ENCODE data around the gene GCFC2. TPM values are rescaled to one million over a fixed set of nuclear protein-coding genes. Genes with fewer than 3 reads are reported as not detected.

GCFC2 gene
- total RNA-seq, 2 donors from 2014 or later: 10.0 to 13.5 TPM

DNA sequence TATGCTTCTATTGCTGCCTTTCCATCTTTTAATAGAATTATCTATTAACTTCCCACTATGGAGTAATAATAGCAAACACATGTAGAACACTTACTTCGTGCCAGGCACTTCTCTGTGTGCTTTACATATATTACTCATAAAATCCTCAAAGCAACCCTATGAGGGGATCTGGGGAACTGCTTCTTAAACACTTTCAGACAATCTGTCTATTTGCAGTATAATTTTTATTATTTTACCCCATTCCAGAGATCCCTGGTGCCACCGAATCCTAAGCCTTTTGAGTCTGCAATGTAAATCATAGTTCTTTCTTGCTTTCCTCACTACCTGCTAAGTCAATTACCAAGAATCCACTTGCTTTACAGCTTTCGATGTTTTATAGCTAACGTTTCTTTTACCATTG lies 25.6 kb upstream of the GCFC2 start:
- Histone ChIP-seq H3K27ac (no peak overlapping the region), H3K36me3 (no peaks in the 10 kb centered on the region), H3K27me3 (no peaks in the 10 kb centered on the region), H3K9me3 (no peaks in the 10 kb centered on the region), H3K4me3 (no peak overlapping the region), H3K9ac (ENCODE audit: low read depth in 2 of 2, low read length in 2 of 2) (no peak overlapping the region), H3K4me1 (no peaks in the 10 kb centered on the region)
- DNase-seq: no peak
- TF ChIP-seq, protein P1, sequence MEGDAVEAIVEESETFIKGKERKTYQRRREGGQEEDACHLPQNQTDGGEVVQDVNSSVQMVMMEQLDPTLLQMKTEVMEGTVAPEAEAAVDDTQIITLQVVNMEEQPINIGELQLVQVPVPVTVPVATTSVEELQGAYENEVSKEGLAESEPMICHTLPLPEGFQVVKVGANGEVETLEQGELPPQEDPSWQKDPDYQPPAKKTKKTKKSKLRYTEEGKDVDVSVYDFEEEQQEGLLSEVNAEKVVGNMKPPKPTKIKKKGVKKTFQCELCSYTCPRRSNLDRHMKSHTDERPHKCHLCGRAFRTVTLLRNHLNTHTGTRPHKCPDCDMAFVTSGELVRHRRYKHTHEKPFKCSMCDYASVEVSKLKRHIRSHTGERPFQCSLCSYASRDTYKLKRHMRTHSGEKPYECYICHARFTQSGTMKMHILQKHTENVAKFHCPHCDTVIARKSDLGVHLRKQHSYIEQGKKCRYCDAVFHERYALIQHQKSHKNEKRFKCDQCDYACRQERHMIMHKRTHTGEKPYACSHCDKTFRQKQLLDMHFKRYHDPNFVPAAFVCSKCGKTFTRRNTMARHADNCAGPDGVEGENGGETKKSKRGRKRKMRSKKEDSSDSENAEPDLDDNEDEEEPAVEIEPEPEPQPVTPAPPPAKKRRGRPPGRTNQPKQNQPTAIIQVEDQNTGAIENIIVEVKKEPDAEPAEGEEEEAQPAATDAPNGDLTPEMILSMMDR (IDR thresholded peaks at IDR 0.05): no peak
- intact Hi-C loops (cut with DNase I): no loop called here

DNA sequence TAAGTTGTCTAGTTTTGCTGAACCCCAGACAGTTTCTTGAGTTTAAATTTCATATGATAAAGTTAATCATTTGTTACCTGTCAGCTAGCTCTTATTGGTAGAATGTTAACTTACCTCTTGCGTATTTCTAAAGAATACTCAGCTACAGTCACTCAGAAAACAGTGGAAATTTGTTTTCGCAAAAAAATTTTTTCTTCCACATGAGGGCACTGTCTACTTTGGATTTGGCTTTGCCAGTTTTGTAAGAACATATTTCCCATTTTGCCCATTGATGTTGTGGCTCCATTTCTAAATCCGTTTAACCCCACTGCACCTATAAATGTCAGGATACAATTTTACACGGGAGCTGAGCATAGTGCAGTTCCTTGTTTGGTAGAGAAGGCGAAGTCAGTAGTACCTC lies 19.1 kb upstream of the GCFC2 start:
- TF ChIP-seq, protein P1 (IDR thresholded peaks at IDR 0.05): no peak
- no peaks in the 10 kb centered on the region for H3K27me3 ChIP-seq
- DNase-seq: no peak
- no peak overlapping the region for H3K27ac ChIP-seq
- no peak overlapping the region for H3K9ac ChIP-seq (ENCODE audit: low read depth in 2 of 2, low read length in 2 of 2)
- intact Hi-C loops (cut with DNase I): no loop called here
- H3K36me3 ChIP-seq: no peaks in the 10 kb centered on the region
- no peaks in the 10 kb centered on the region for H3K9me3 ChIP-seq
- H3K4me1 ChIP-seq: no peaks in the 10 kb centered on the region
- H3K4me3 ChIP-seq: no peak overlapping the region

DNA sequence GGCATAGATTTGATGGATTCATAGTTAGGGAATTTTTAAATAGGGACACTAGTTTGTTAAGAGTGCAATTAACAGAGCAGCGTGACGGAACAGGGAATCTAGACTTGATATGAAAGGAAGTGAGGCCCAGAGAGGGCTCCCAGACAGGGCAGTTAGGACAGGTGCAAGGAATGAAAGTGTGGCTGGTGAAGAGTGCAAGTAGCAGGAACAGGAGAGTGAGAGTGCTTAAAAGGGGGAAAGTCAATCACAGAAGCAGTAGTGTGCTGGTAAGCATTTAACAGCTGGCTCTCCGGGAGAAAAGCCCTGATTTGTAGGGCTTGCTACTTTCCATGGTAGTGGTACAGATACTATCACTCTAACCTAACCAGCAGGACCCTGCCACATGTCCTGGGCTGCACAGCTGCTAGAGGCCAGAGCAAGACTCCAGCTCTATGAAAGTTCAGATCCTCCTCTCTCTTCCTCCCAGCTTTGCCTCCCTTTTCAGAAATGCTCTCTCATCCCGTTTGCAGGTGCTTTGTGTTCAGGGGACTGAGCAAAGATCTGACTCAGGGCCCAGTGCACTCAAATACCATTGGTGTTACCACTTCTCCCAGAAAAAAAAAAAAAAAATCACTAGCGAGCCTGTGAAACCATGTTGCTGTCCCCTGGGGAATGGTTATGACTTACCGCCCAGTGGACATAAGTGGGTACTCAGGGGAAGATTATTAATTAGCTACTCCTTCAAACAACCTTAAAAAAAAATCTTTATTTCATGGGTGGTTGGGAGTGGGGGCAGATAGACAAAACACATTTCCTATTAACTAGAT lies 18.1 kb upstream of the GCFC2 start:
- H3K36me3 ChIP-seq: no peaks in the 10 kb centered on the region
- no peaks in the 10 kb centered on the region for H3K4me1 ChIP-seq
- H3K27me3 ChIP-seq: no peaks in the 10 kb centered on the region
- no peaks in the 10 kb centered on the region for H3K9me3 ChIP-seq
- no peak for DNase-seq
- H3K27ac ChIP-seq: no peak overlapping the region
- TF ChIP-seq, protein P1 (IDR thresholded peaks at IDR 0.05): no peak
- H3K9ac ChIP-seq (ENCODE audit: low read depth in 2 of 2, low read length in 2 of 2): no peak overlapping the region
- intact Hi-C loops (cut with DNase I): no loop called here
- H3K4me3 ChIP-seq: no peak overlapping the region

DNA sequence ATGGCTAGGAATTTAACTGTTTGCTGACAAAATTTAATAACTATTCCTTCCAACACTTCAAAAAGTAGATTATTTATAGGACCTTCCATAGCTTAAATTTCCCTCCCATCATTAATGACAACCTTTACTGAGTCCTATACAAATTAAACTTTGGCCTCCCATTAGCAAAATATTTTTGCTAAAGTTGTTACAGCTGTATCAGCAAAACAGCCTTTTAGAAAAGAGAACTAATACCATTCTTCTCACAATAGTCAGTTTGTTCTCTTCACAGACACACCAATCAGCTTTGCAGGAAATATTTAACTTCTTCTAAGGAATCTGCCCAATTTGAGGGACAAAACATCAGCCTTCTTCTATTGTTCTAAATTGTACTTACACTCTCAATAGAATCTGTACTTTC lies 12.0 kb upstream of the GCFC2 start:
- intact Hi-C loops (cut with DNase I): no loop called here
- no peak overlapping the region for H3K27ac ChIP-seq
- H3K27me3 ChIP-seq: no peaks in the 10 kb centered on the region
- no peak overlapping the region for H3K9ac ChIP-seq (ENCODE audit: low read depth in 2 of 2, low read length in 2 of 2)
- H3K4me1 ChIP-seq: no peaks in the 10 kb centered on the region
- no peak overlapping the region for H3K4me3 ChIP-seq
- TF ChIP-seq, protein P1 (IDR thresholded peaks at IDR 0.05): no peak
- no peaks in the 10 kb centered on the region for H3K36me3 ChIP-seq
- DNase-seq: no peak
- no peaks in the 10 kb centered on the region for H3K9me3 ChIP-seq

DNA sequence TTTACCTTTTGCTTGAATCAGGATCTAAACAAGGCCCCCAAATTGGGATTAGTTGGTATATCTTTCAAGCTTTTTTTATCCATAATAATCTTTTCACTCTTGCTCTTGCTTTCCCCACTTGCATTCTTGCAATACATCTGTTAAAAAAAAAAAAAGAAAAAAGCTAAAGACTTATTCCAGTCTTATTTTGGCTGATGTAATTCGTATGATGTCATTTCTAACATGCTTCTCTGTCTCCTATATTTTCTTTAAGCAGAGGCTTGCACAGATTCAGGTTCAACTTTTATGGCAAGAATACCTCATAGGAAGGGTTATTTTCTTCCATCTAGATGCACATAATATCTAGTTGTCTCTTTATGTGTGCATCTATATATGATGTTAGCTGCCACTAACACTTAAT lies 9.8 kb upstream of the GCFC2 start:
- intact Hi-C loops (cut with DNase I): no loop called here
- TF ChIP-seq, protein P1 (IDR thresholded peaks at IDR 0.05): no peak

More for the DNA sequence above, 9.8 kb upstream of the GCFC2 start:
- Histone ChIP-seq H3K4me3 (no peak overlapping the region), H3K4me1 (no peaks in the 10 kb centered on the region), H3K9ac (ENCODE audit: low read depth in 2 of 2, low read length in 2 of 2) (no peak overlapping the region), H3K27ac (no peak overlapping the region), H3K36me3 (no peaks in the 10 kb centered on the region), H3K27me3 (no peaks in the 10 kb centered on the region), H3K9me3 (no peaks in the 10 kb centered on the region)
- DNase-seq: no peak

Measured in colonic mucosa (tissue), 4 donors.